ENCODE results near the gene TFF1.

TFF1 gene

GRCh38 chr21:42315296-42315891, 50.9 kb downstream of the TFF1 start, which contains the start of gene TFF3:
TSS of gene TFF3 (minus strand) at chr21:42315409. CDS start at chr21:42315374, 35 bp downstream.
- TF ChIP-seq CTCF (IDR thresholded peaks at IDR 0.05), result no peak

- no peak for TF ChIP-seq CTCF (IDR thresholded peaks at IDR 0.05)
Measured at GRCh38 chr21:42314616-42315295, 51.6 kb downstream of the TFF1 start.

GRCh38 chr21:42313501-42313969, 52.8 kb downstream of the TFF1 start:
- no peak for TF ChIP-seq CTCF (IDR thresholded peaks at IDR 0.05)

- TF ChIP-seq CTCF (IDR thresholded peaks at IDR 0.05), result no peak
Measured at GRCh38 chr21:42312626-42313104, 53.7 kb downstream of the TFF1 start.

Data from LNCAP (cell line).